OCI-LY7 (cell line): ENCODE results near the gene COL5A2.

Source experiments
- CTCF ChIP-seq: fragments of 200-600 bp; sonication (generic); conservative IDR thresholded peaks from 2 replicates; pipeline ENCODE4 v1.5.1; 2014; ENCODE audit warnings: mild to moderate bottlenecking, antibody characterized with exemption, low read length, moderate library complexity, mixed read lengths
- EZH2phosphoT487 ChIP-seq: fragments of 200-600 bp; sonication (generic); IDR thresholded peaks from 2 replicates; pipeline ENCODE4 v1.6.1; 2018; ENCODE audit warnings: low read depth, borderline replicate concordance, mild to moderate bottlenecking, mixed run types, antibody characterized with exemption, low read length, moderate library complexity, mixed read lengths

- TF ChIP-seq CTCF (no peak), EZH2phosphoT487 (no peak)
Measured at GRCh38 chr2:189069855-189070619, 109.5 kb downstream of the COL5A2 start.
